GM18517 (cell line): ENCODE data around the gene INKA2.

Source experiments
- ATAC-seq: cut with Tn5 transposase; IDR thresholded peaks from one replicate; pipeline ENCODE4 v1.9.1; 2021; ENCODE audit warnings: mild to moderate bottlenecking, moderate library complexity; ENCODE audit not compliant: unreplicated experiment

The INKA2 gene

DNA sequence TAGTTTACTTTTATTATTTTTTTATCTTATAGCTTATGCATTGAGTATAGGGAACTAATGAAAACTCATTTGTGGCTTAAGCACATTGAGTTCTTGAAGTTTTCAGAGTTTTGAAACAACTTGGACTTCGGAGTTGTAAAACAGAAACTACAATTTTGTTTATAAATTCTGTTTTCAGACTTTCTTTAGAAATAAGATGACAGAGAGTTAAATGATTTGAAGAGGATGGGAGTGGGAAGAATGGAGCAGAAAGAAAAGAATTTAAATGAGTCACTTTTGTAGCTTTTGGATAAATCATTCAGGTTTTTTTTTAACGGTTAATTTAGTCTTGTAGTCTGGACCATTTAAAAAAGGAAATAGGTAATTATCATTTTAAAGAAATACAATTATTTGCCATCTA, 32.3 kb downstream of the INKA2 start:
- no peak for ATAC-seq

DNA sequence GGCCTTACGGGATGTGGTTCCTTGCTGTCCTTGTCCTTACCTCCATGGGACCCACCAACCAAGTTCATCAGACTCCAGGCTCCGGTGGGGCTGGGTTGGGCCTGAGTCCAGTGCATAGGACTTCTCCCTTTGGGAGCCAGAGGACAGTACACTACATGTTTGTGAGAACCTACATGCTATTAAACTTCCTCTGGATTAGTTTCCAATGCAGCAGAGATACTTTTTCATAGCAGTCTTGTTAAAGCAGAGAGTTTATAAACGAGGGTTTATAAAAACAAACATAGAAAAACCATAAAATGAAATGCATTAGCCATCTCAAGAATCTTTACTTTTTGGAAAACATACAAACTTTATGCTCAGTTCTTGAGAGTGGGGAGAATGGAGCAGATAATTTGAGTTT, 33.4 kb downstream of the INKA2 start:
- no peak for ATAC-seq

DNA sequence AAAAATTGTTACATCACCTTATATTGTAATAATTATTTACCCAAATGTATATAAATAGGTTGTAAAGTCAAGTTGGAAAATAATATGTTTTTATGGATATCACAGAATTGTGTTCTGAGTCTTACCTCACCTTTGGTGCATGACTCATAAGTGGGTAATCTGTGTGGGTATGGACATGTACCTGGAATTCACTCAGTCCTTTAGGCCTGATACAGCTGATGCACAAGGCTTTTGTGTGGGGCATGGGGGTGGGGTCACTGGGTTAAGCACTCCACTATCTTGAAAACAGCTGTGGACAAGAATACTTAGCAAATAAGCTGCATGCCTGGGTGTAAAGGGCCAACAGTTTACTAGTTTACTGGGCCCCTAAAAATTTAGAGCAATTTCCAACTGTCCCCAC, 34.4 kb downstream of the INKA2 start:
- ATAC-seq: no peak

GRCh38 chr1:111704240-111704639, 35.0 kb downstream of the INKA2 start:
- no peak for ATAC-seq

- no peak for ATAC-seq
Observed at GRCh38 chr1:111702504-111703050, 36.6 kb downstream of the INKA2 start.

DNA sequence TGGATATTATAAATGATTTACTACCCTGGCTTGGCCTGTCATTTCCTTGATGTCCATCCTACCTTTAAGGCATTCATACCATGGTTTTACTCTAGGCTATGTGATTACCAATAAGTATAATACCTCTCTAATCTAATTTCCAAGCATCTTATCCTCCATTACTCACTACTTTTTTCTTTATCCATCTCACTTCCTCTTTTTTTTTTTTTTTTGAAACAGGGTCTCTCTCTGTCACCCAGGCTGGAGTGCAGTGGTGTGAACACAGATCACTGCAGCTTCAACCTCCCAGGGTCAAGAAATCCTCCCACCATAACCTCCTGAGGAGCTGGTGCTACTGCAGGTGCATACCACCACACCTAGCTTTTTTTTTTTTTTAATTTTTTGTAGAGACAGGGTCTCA, 39.9 kb downstream of the INKA2 start:
- no peak for ATAC-seq

DNA sequence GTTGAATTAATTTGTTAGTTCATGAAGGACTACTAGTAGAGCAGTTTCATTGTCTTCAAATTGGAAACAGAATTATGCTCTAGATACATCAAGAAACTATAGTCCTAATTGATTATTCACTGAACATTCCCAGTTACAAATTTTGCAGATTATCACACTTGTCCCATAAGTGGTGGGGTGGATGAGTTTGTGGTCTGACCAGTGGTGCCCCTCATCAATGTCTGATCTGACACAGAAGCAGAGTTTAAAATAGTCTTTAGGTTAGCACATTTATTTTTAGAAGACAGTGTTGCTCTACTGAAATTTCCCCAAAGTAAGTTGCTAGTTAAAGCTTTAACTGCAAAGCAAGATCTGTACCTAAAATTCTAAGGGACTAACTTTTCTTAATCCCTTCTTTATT, 42.9 kb downstream of the INKA2 start:
- ATAC-seq: no peak

DNA sequence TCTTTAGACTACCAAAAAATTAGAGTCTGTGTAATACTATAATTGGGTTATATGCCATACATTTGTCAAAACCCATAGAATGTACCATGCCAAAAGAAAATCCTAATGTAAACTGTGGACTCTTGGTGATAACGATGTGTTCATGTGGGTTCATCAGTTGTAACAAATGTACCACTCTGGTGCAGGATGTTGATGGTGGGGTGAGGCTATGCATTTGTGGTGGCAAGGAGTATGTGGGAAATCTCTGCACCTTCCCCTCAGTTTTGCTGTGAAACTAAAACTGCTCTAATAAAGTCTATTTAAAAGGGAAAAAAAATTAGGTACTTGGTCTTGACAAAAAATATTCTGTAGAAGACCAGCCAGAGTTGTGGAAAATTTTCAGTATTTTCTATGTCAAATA, 43.4 kb downstream of the INKA2 start:
- ATAC-seq: no peak

- ATAC-seq: no peak
Observed at GRCh38 chr1:111691886-111692285, 47.3 kb downstream of the INKA2 start.

- no peak for ATAC-seq
Observed at GRCh38 chr1:111690306-111690617, 48.9 kb downstream of the INKA2 start.
